Activated CD4-positive, alpha-beta T cell treated with anti-CD3 and anti-CD28 coated beads, Interleukin-2, amount 10 ng/mL, durations not matched to agents 7 days and 5 days (primary cell): ENCODE measurements around the gene SERTAD2. TPM values are rescaled to one million over a fixed set of nuclear protein-coding genes. Genes with fewer than 3 reads are reported as not detected.
A peak's percentile ranks its signal among the peaks of the same experiment; 100 is the strongest.

Experiments used
- CTCF ChIA-PET: fragments of 350-600 bp; sonication (Branson Sonifier 250); formaldehyde crosslinking; loops from one replicate; lab custom pipeline; 2021; ENCODE audit warnings: antibody characterized with exemption; lab: Charles Lee
- POLR2A ChIA-PET: fragments of 350-600 bp; sonication (Branson Sonifier 250); formaldehyde crosslinking; loops from one replicate; lab custom pipeline; 2021; ENCODE audit warnings: antibody characterized with exemption; lab: Charles Lee
- DNase-seq: peaks from one replicate; pipeline ENCODE4 v3.0.0-alpha.2; 2020
- H3K27ac Mint-ChIP-seq: one replicate; pipeline ENCODE4 v1.8.0; 2021; ENCODE audit warnings: mild to moderate bottlenecking, moderate library complexity, mixed read lengths
- H3K27me3 Mint-ChIP-seq: one replicate; pipeline ENCODE4 v1.8.0; 2021; ENCODE audit warnings: mixed read lengths
- H3K36me3 Mint-ChIP-seq: one replicate; pipeline ENCODE4 v1.8.0; 2021; ENCODE audit warnings: low read depth, mixed read lengths
- H3K4me1 Mint-ChIP-seq: one replicate; pipeline ENCODE4 v1.8.0; 2021; ENCODE audit warnings: mixed read lengths
- H3K4me3 Mint-ChIP-seq: one replicate; pipeline ENCODE4 v1.8.0; 2021; ENCODE audit warnings: mild to moderate bottlenecking, moderate library complexity, mixed read lengths
- H3K9me3 Mint-ChIP-seq: one replicate; pipeline ENCODE4 v1.8.0; 2021; ENCODE audit warnings: mixed read lengths
- total RNA-seq, 2 experiments: library from RNA; stranded (reverse); gene quantifications; one replicate each; pipeline ENCODE4 v1.2.3, GENCODE V29; 2021

SERTAD2 gene
- total RNA-seq, 2 experiments from 2014 or later = 16.9 to 18.7 TPM

- DNase-seq = no peak
- Mint-ChIP-seq H3K4me3 (peak overlapping the region; percentile 61), H3K4me1 (peaks cover 25% of the 10 kb centered on the region), H3K9me3 (peaks cover 8% of the 10 kb centered on the region), H3K36me3 (peaks cover 4% of the 10 kb centered on the region), H3K27me3 (peaks cover 17% of the 10 kb centered on the region), H3K27ac (peak overlapping the region; percentile 84)
- ChIA-PET POLR2A (no interaction called here), CTCF (interaction anchor here (0.6 to 5.7 kb wide), 12 partner anchors 9 to 508 kb away, joined by 3 to 49 read pairs (median 4); partner anchors contain the start of gene SERTAD2)
These were observed 44.9 kb downstream of the SERTAD2 start for GRCh38 chr2:64608867-64609226.

- ChIA-PET CTCF (interaction anchor here (0.6 to 5.7 kb wide), 19 partner anchors 10 to 558 kb away, joined by 3 to 49 read pairs (median 6); partner anchors contain the start of gene SERTAD2), POLR2A (no interaction called here)
- Mint-ChIP-seq H3K4me3 (peak overlapping the region; percentile 61), H3K9me3 (peaks cover 12% of the 10 kb centered on the region), H3K27ac (peak overlapping the region; percentile 73), H3K27me3 (peaks cover 15% of the 10 kb centered on the region), H3K4me1 (peaks cover 25% of the 10 kb centered on the region), H3K36me3 (peaks cover 4% of the 10 kb centered on the region)
- DNase-seq = no peak
These were observed 46.1 kb downstream of the SERTAD2 start for GRCh38 chr2:64607381-64608304.

GRCh38 chr2:64606479-64607363 is 47.0 kb downstream of the SERTAD2 start:
- CTCF ChIA-PET = interaction anchor here (0.6 to 5.7 kb wide), 14 partner anchors 9 to 298 kb away, joined by 3 to 49 read pairs (median 7); partner anchors contain the start of gene SERTAD2
- Mint-ChIP-seq H3K27me3 (peaks cover 11% of the 10 kb centered on the region), H3K36me3 (peaks cover 4% of the 10 kb centered on the region), H3K27ac (peak overlapping the region; percentile 73), H3K9me3 (peaks cover 12% of the 10 kb centered on the region), H3K4me3 (peak overlapping the region; percentile 25), H3K4me1 (peaks cover 25% of the 10 kb centered on the region)
- peak; percentile 88 for DNase-seq
- POLR2A ChIA-PET = no interaction called here

- H3K4me1 Mint-ChIP-seq = peaks cover 25% of the 10 kb centered on the region
- H3K9me3 Mint-ChIP-seq = peaks cover 12% of the 10 kb centered on the region
- CTCF ChIA-PET = interaction anchor here (0.6 to 5.7 kb wide), 10 partner anchors 12 to 725 kb away, joined by 3 to 49 read pairs (median 9); partner anchors contain the start of gene SERTAD2
- POLR2A ChIA-PET = interaction anchor here (0.6 kb wide), 1 partner anchor 19 kb away, joined by 3 read pairs; no protein-coding TSS in a partner anchor
- H3K27me3 Mint-ChIP-seq = peaks cover 6% of the 10 kb centered on the region
- peaks cover 4% of the 10 kb centered on the region for H3K36me3 Mint-ChIP-seq
- H3K4me3 Mint-ChIP-seq = no peak overlapping the region
- DNase-seq = no peak
- H3K27ac Mint-ChIP-seq = no peak overlapping the region
These were observed 47.7 kb downstream of the SERTAD2 start for GRCh38 chr2:64605991-64606478.

GRCh38 chr2:64605026-64605471 is 48.7 kb downstream of the SERTAD2 start:
- Mint-ChIP-seq H3K4me1 (peaks cover 25% of the 10 kb centered on the region), H3K27ac (no peak overlapping the region), H3K9me3 (peaks cover 12% of the 10 kb centered on the region), H3K36me3 (peaks cover 4% of the 10 kb centered on the region), H3K27me3 (no peaks in the 10 kb centered on the region), H3K4me3 (no peak overlapping the region)
- ChIA-PET POLR2A (no interaction called here), CTCF (interaction anchor here (0.9 to 5.7 kb wide), 7 partner anchors 11 to 263 kb away, joined by 3 to 49 read pairs (median 12); partner anchors contain the start of gene SERTAD2)
- no peak for DNase-seq

GRCh38 chr2:64604155-64604554 is 49.6 kb downstream of the SERTAD2 start:
- DNase-seq = no peak
- POLR2A ChIA-PET = no interaction called here
- H3K4me3 Mint-ChIP-seq = no peak overlapping the region
- H3K9me3 Mint-ChIP-seq = peaks cover 12% of the 10 kb centered on the region
- peaks cover 32% of the 10 kb centered on the region for H3K4me1 Mint-ChIP-seq
- peaks cover 4% of the 10 kb centered on the region for H3K36me3 Mint-ChIP-seq
- CTCF ChIA-PET = no interaction called here
- H3K27me3 Mint-ChIP-seq = no peaks in the 10 kb centered on the region
- H3K27ac Mint-ChIP-seq = no peak overlapping the region

- H3K36me3 Mint-ChIP-seq = peaks cover 4% of the 10 kb centered on the region
- peaks cover 19% of the 10 kb centered on the region for H3K4me1 Mint-ChIP-seq
- H3K27me3 Mint-ChIP-seq = no peaks in the 10 kb centered on the region
- H3K27ac Mint-ChIP-seq = no peak overlapping the region
- no peak overlapping the region for H3K4me3 Mint-ChIP-seq
- POLR2A ChIA-PET = no interaction called here
- CTCF ChIA-PET = interaction anchor here (1.2 to 1.7 kb wide), 2 partner anchors 16 to 50 kb away, joined by 3 to 4 read pairs; no protein-coding TSS in a partner anchor
- H3K9me3 Mint-ChIP-seq = peaks cover 12% of the 10 kb centered on the region
- no peak for DNase-seq
These were observed 51.3 kb downstream of the SERTAD2 start for GRCh38 chr2:64602436-64602835.

- H3K9me3 Mint-ChIP-seq = peaks cover 12% of the 10 kb centered on the region
- no peaks in the 10 kb centered on the region for H3K27me3 Mint-ChIP-seq
- no peak for DNase-seq
- POLR2A ChIA-PET = no interaction called here
- CTCF ChIA-PET = interaction anchor here (0.8 to 1.7 kb wide), 3 partner anchors 17 to 50 kb away, joined by 3 to 4 read pairs (median 3); no protein-coding TSS in a partner anchor
- no peak overlapping the region for H3K27ac Mint-ChIP-seq
- H3K4me3 Mint-ChIP-seq = no peak overlapping the region
- H3K4me1 Mint-ChIP-seq = peaks cover 14% of the 10 kb centered on the region
- peaks cover 4% of the 10 kb centered on the region for H3K36me3 Mint-ChIP-seq
These were observed 51.8 kb downstream of the SERTAD2 start for GRCh38 chr2:64601785-64602391.

- POLR2A ChIA-PET = no interaction called here
- DNase-seq = no peak
- Mint-ChIP-seq H3K4me3 (no peak overlapping the region), H3K27ac (no peak overlapping the region), H3K36me3 (peaks cover 4% of the 10 kb centered on the region), H3K27me3 (no peaks in the 10 kb centered on the region), H3K9me3 (peaks cover 12% of the 10 kb centered on the region), H3K4me1 (peaks cover 8% of the 10 kb centered on the region)
- CTCF ChIA-PET = interaction anchor here (0.8 to 1.2 kb wide), 2 partner anchors 44 to 51 kb away, joined by 3 read pairs; no protein-coding TSS in a partner anchor
These were observed 52.5 kb downstream of the SERTAD2 start for GRCh38 chr2:64601034-64601754.

GRCh38 chr2:64599469-64599868 is 54.2 kb downstream of the SERTAD2 start:
- peaks cover 5% of the 10 kb centered on the region for H3K36me3 Mint-ChIP-seq
- ChIA-PET POLR2A (no interaction called here), CTCF (interaction anchor here (0.9 to 4.3 kb wide), 2 partner anchors 9 to 13 kb away, joined by 3 to 23 read pairs; no protein-coding TSS in a partner anchor)
- H3K4me1 Mint-ChIP-seq = peaks cover 7% of the 10 kb centered on the region
- peaks cover 8% of the 10 kb centered on the region for H3K9me3 Mint-ChIP-seq
- no peak for DNase-seq
- no peaks in the 10 kb centered on the region for H3K27me3 Mint-ChIP-seq
- H3K4me3 Mint-ChIP-seq = no peak overlapping the region
- H3K27ac Mint-ChIP-seq = no peak overlapping the region

GRCh38 chr2:64598226-64598625 is 55.5 kb downstream of the SERTAD2 start:
- H3K4me3 Mint-ChIP-seq = no peak overlapping the region
- peaks cover 7% of the 10 kb centered on the region for H3K4me1 Mint-ChIP-seq
- ChIA-PET CTCF (interaction anchor here (0.8 to 4.3 kb wide), 5 partner anchors 10 to 283 kb away, joined by 3 to 23 read pairs (median 4); no protein-coding TSS in a partner anchor), POLR2A (no interaction called here)
- no peak overlapping the region for H3K27ac Mint-ChIP-seq
- peaks cover 2% of the 10 kb centered on the region for H3K36me3 Mint-ChIP-seq
- H3K9me3 Mint-ChIP-seq = no peaks in the 10 kb centered on the region
- DNase-seq = no peak
- H3K27me3 Mint-ChIP-seq = no peaks in the 10 kb centered on the region
